ENCODE measurements around the gene ARFIP2.
"Not testable (repeated sequence)": the region's sequence is repeated elsewhere in the genome, so short reads cannot be mapped to it uniquely, and the experiment has no call there.

ARFIP2 gene, protein sequence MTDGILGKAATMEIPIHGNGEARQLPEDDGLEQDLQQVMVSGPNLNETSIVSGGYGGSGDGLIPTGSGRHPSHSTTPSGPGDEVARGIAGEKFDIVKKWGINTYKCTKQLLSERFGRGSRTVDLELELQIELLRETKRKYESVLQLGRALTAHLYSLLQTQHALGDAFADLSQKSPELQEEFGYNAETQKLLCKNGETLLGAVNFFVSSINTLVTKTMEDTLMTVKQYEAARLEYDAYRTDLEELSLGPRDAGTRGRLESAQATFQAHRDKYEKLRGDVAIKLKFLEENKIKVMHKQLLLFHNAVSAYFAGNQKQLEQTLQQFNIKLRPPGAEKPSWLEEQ

DNA sequence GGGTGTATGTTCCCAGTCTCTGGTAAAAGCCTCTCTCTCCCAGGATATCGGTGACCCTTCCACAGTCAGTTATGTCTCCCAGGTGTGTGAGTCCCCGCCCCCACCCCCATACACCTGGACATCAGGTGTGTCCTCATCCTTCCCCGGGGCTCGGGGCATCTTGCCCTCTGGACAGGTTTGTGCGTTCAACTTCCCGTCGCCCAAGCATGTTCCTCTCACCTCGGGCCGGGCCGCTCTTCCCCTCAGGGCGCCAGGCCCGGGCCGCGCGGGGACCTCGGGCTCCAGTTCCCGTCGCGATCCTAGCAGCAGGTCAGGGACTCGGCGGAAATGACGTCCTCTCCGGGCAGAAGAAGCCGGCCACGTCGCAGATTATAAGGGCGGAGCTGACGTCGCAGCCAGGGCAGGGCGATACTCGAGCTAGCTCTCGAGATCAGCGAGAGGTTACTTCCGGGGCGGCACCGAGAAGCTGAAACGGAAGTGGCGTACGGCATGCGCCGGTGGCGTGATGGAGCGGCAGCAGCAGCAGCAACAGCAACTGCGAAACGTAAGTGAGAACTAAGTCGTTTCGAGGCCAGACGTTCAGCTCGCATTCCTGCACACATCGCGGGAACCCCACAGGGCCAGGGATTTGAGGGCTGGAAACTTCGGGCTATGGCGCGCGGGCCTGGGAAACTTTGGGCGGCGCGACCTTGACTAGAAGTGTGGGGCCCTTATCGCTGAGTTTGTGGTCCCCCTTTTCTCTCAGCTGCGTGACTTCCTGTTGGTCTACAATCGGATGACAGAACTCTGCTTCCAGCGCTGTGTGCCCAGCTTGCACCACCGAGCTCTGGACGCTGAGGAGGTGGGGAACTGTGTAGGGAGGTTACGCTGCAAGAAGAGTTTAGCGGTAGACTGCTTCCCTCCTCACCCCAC is at the start of gene ARFIP2, which contains the start of gene TIMM10B:
Gene ARFIP2, minus strand, starts transcription at position 320 of the 912 bp plus-strand sequence. CDS start 910 bp downstream, outside the sequence.
Gene TIMM10B, plus strand, starts transcription at position 490 of the 912 bp plus-strand sequence. Its CDS starts 16 bp downstream, at position 506.
- ChIA-PET CTCF (interaction anchor here (0.6 kb wide), 1 partner anchor 1774 kb away, joined by 3 read pairs; no protein-coding TSS in a partner anchor), POLR2A (ENCODE audit: low non-redundant PET) (interaction anchor here (0.6 to 0.9 kb wide), 2 partner anchors 20 to 122 kb away, joined by 3 to 4 read pairs; partner anchors contain the start of genes ILK and RRP8)

DNA sequence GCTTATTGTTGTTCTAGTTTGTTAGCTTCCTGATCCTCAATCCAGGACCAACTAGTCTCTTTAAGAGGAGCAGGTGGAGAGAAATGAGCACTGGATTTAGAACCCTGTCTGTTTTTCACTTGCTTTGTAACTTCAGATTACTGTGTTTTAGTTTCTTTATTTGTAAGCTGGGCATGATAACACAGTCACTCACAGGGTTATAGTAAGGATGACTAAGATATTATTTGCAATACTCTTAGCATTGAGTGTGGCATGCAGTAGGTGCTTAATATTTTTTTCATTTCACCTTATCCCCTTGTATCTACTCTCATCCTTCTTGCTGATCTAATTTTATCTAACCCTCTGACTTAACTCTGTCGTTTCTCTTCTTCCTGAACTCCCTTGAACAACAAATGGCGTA is 49.7 kb upstream of the ARFIP2 start:
- TF ChIP-seq, protein P1, sequence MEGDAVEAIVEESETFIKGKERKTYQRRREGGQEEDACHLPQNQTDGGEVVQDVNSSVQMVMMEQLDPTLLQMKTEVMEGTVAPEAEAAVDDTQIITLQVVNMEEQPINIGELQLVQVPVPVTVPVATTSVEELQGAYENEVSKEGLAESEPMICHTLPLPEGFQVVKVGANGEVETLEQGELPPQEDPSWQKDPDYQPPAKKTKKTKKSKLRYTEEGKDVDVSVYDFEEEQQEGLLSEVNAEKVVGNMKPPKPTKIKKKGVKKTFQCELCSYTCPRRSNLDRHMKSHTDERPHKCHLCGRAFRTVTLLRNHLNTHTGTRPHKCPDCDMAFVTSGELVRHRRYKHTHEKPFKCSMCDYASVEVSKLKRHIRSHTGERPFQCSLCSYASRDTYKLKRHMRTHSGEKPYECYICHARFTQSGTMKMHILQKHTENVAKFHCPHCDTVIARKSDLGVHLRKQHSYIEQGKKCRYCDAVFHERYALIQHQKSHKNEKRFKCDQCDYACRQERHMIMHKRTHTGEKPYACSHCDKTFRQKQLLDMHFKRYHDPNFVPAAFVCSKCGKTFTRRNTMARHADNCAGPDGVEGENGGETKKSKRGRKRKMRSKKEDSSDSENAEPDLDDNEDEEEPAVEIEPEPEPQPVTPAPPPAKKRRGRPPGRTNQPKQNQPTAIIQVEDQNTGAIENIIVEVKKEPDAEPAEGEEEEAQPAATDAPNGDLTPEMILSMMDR (conservative IDR thresholded peaks at IDR 0.05; ENCODE audit: low read depth) = no peak
- H3K27ac ChIP-seq = no peak overlapping the region
- DNase-seq (ENCODE audit: low spot score) = no peak
- POLR2A ChIA-PET (ENCODE audit: low non-redundant PET) = no interaction called here
- CTCF ChIA-PET = interaction anchor here (0.6 to 1.6 kb wide), 16 partner anchors 7 to 1139 kb away, joined by 3 to 7 read pairs (median 3); no protein-coding TSS in a partner anchor

More for the DNA sequence above, at the start of gene ARFIP2, which contains the start of gene TIMM10B:
- TF ChIP-seq, protein P1 (conservative IDR thresholded peaks at IDR 0.05; ENCODE audit: low read depth) = no peak
- DNase-seq (ENCODE audit: low spot score) = peak; percentile 97
- peak within 1 kb of the TSS; percentile 83 for H3K27ac ChIP-seq

DNA sequence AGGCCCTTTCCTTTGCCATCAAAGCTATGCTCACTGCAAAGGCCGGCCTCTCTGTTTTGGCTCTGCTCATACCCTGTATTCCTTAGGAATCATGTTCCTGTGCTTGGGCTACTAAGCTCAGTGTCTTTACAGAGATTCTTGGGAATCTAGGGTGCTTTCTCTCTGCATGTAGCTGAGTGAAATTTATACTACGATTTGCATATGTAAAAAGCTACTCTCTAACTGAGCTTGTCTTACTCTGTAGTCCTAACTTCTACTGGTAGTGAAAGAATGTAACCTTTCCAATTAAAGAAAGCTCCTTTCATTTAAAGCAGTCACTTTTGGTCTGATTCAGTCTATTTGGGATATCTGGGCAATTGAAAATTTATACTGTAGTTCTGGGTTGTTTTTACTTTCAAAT is 48.1 kb upstream of the ARFIP2 start:
- ChIA-PET CTCF (interaction anchor here (0.6 to 0.8 kb wide), 2 partner anchors 91 to 150 kb away, joined by 3 to 4 read pairs; no protein-coding TSS in a partner anchor), POLR2A (ENCODE audit: low non-redundant PET) (no interaction called here)
- DNase-seq (ENCODE audit: low spot score) = no peak
- TF ChIP-seq, protein P1 (conservative IDR thresholded peaks at IDR 0.05; ENCODE audit: low read depth) = no peak
- H3K27ac ChIP-seq = no peak overlapping the region

DNA sequence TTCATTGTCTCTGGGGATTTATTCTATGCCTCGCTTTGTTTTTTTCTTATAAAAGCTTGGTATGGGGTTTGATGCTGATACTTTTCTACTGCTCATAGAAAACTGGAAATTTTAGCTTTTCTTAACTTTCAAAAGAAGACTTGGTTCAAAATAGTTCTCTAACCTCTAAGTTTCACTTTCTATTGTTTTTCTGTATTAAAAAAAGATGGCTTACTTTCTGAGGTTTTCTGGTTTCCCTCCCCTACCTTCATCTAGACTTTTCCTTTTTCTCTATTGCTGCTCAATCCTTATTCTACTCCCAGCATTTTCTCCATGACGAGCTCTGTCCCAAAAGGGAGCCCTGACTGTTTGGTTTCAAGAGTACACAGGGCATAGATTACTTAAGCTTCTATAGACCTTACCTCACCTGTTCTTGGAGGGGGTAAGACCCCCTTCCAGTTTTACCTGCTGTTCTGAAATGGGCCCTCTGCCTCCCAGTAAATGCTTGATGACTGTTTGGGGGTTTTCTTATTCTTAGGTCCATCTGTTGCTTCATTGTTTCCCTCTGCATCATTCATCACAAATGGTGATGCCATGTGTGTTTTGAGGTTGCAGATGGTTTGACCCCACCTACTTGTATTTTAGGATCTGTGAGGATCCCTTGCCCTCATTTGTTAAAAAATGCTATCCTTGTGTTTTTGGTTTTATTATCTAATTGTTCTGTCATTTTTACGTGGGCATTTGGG is 45.4 kb upstream of the ARFIP2 start:
- DNase-seq (ENCODE audit: low spot score) = no peak
- H3K27ac ChIP-seq = no peak overlapping the region
- POLR2A ChIA-PET (ENCODE audit: low non-redundant PET) = no interaction called here
- CTCF ChIA-PET = interaction anchor here (0.6 to 0.8 kb wide), 3 partner anchors 147 to 1127 kb away, joined by 3 to 6 read pairs (median 5); no protein-coding TSS in a partner anchor
- TF ChIP-seq, protein P1 (conservative IDR thresholded peaks at IDR 0.05; ENCODE audit: low read depth) = no peak

DNA sequence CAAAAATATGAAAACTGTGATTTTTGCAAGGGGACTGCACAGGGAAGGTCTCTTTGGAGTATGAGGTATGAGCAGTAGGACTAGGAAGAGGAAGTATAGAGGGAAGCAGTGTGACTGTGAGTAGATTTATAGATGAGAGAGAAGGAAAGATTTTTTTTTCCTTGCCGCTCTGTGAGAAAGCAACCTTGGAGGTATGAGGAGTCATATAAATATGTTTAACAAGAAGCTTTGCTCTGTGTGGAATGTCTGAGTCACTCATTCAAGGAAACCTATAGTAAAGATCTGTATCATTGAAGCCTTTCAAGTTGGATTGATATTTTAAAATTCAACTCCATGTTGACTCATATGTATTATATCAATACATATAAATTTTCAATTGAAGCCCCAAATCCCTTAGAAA is 42.1 kb upstream of the ARFIP2 start:
- ChIA-PET POLR2A (ENCODE audit: low non-redundant PET) (no interaction called here), CTCF (interaction anchor here (0.7 to 1.6 kb wide), 2 partner anchors 8 to 17 kb away, joined by 3 to 4 read pairs; no protein-coding TSS in a partner anchor)
- no peak overlapping the region for H3K27ac ChIP-seq
- peak; percentile 52 for DNase-seq (ENCODE audit: low spot score)
- TF ChIP-seq, protein P1 (conservative IDR thresholded peaks at IDR 0.05; ENCODE audit: low read depth) = no peak

DNA sequence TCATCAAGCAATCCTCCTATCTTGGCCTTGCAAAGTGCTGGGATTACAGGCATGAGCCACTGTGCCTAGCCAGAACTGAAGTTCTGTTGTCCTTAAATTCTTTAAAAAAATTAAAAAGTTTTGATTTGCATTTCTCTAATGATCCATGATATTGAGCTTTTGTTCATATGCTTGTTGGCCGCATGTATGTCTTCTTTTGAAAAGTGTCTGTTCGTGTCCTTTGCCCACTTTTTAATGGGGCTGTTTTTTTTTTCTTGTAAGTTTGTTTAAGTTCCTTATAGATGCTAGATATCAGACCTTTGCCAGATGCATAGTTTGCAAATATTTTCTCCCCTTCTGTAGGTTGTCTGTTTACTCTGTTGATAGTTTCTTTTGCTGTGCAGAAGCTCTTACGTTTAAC is 40.8 kb upstream of the ARFIP2 start:
- H3K27ac ChIP-seq; POLR2A ChIA-PET (ENCODE audit: low non-redundant PET); DNase-seq (ENCODE audit: low spot score): not testable (repeated sequence)
- CTCF ChIA-PET = interaction anchor here (0.6 to 0.7 kb wide), 3 partner anchors 315 to 1454 kb away, joined by 3 to 5 read pairs (median 3); no protein-coding TSS in a partner anchor

All from RWPE1 (cell line).